Islet precursor cell (in vitro differentiated cells): ENCODE results near the gene SLC25A20.

Experiments used
- DNase-seq: peaks from one replicate; pipeline ENCODE4 v3.0.0-alpha.2; 2018

The SLC25A20 gene

DNA sequence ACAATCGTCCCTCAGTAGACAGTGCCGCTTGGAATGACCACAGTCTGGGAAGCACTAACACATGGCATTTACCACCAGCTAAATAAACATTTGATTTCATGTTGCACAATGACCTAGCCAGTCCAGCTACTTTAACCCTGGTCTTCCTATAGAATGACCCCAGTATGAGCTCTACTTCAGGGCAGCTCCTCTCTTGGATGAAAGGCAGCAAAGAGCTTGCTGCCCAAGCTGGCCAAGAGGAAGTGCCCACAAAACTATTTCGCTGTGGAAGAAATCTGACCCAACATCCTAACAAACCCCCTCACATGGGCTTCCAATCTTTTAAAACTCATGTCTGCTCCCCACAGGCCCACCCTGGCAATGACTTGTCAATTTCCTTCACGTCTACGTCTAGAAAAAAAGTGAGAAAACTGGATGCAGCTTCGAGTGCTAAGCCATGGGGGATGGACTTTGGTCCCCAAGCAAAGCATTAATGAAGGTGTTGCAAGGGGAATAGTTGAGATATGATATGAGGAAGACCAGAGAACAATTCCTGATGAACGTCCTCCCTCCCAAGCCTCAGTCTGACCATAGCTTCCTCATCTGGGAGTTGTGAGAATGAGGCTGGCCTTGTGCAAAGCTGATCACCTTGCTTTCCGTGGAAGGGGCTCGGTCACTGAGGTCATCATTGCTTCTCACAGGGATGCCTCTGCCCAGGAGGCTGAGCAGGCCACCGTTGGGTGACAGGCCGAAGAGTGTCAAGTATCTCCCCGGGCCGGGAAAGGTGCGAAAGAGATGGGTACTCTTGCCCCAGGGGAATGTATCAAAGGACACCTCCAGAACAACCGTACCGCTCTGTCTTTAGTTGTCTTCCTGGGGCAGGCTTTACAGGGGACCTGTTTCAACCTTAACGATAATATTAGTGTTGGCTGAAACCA, 964 bp downstream of the SLC25A20 start:
- DNase-seq = no peak

DNA sequence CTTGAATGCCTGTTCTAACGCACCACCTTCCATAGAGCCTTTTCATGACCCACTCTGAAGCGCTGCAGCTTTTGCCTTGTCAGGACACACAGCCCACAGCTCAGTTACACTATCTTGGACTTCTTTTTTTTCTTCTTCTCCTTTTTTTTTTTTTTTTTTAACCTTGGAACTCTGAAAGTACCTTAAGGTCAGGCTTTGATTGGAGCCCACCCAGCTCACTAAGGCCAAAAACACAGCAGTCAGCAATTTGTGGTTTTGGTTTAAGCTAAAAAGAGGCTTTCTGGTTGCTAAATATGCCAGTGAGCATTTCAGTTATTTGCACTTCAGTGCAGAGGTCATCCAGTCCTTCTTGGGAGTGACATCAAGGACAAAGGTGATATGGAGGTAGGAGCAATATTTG, 1.7 kb downstream of the SLC25A20 start:
- DNase-seq = no peak

DNA sequence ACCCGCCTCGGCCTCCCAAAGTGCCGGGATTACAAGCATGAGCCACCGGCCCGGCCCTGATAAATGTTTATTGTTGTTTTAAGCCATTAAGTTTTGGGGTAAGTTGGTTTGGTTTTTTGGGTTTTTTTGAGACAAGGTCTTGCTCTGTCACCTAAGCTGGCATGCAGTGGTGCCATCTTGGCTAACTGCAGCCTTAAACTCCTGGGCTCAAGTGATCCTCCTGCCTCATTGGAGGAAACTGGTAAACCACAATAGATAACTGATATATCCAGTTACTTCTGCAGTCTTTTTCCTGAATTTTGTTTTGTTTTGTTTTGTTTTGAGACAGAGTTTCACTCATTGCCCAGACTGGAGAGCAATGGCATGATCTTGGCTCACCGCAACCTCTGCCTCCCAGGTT, 4.2 kb downstream of the SLC25A20 start:
- no peak for DNase-seq

DNA sequence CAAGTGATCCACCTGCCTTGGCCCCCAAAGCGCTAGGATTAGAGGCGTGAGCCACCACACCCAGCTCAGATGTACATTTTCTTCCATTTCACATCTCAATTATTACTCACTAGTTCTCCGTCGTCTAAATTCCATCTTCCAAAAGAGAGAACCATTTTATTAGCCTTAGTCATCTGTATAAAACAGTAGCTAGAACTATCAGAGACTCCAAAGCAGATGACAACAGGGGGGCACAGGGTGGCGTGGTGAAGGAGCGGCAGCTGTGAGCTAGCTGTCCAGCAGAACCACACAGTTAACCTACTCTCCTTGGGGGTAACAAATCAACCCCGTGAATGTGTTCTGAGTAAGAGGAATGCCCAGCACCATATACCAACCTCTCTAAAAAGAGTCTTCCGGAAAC, 7.1 kb downstream of the SLC25A20 start:
- DNase-seq = no peak

DNA sequence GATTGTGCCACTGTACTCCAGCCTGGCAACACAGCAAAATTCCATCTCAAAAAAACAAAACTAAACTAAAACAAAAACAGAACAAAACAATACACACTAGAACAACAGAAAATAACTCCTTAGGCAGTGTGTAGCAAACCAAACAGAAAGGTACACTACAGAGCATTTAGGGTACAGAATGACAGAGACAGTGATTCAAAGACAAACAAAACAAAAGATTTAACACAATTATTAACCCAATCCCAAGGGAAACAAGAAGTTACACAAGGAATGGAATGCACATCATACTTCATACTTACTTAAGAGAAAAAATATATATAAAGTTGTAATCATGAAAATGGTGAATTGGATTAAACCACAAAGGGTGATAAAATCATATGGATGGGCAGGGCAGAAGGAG, 12.9 kb downstream of the SLC25A20 start:
- DNase-seq = no peak

DNA sequence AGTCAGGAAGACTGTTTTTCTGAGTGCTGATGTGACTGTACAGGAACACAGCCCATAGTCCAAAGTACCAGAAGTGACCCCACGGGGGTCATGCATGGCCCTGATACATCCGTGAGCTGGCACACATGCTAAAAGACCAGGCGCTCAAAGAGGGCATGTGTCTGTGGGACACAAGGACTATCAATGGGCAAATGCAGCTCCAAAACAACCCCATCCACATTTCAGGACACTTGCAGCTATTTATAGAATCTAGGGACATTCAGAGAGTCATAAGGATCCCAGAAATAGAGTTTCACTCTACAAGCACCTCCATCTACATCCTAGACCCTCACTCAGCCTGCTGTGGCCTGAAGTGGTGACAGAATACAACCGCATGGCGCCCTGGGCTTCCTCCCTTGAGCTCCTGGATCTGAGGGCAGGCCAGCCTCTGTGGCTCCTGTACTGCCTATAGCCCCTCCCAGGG, 17.0 kb downstream of the SLC25A20 start:
- no peak for DNase-seq

DNA sequence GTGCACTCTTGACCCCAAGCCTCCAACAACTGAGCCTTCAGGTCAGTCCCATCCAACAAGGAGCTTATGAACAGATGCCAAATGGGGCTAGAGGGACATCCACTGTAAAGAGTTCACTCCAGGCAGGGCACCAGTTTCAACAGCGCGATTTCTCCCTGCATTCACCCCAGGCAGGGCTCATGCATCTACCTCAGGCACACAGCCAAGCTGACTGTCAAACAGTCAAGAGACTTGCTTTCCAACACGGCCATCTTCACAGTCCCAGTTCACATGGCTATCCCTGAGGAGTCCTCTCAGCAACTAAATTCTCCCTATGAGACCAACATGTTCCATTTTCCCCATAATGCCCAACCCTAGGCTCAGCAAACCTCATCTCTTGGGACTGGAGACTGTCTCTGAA, 17.7 kb downstream of the SLC25A20 start:
- no peak for DNase-seq

DNA sequence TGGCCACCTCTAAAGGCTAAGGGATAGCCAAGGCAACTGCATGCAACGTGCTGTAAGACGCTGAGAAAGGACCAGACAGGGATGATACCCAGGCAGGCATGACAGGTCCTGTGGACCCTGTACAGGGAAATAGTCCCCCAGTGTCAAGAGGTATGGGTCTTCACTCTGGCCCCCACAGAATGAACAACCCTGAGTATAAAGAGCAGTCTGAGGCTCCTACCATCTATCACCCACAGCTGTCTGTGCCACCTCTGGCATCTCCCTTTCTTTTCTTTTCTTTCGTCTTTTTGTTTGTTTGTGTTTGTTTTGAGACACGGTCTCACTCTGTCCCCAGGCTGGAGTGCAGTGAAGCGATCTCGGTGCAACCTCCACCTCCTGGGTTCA, 18.7 kb downstream of the SLC25A20 start:
- DNase-seq = no peak

DNA sequence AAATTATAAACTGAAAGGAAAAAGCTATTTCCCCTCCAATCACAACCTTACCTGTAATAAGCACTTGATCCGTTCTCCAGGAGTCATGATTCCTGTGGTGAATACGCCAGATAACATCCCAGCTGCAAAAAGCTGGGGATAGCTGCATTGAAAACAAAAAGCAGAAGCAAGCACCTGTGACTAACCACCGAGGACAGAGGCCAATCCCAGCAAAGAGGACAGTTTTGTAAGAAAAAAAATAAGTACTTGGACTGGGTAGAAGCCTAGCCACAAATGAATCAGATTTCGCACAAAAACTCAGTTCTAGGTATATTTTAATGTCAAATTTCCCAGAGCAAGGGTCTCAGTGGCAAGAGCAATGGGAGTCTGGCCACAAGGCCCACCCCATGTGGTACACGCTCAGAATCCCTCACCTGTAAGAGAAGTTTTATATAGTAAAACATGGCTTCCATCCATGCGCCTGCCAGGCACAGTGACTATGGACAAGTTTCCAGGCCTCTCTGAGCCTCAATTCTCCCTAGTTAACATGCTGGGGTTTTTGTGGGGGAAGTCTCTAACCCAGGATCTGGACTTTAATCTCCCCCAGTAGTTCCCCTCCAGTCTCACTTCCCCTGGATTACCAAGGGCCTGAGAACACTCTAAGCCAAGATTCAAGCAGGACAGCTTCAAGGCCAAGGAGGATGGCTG, 19.2 kb downstream of the SLC25A20 start:
- no peak for DNase-seq

DNA sequence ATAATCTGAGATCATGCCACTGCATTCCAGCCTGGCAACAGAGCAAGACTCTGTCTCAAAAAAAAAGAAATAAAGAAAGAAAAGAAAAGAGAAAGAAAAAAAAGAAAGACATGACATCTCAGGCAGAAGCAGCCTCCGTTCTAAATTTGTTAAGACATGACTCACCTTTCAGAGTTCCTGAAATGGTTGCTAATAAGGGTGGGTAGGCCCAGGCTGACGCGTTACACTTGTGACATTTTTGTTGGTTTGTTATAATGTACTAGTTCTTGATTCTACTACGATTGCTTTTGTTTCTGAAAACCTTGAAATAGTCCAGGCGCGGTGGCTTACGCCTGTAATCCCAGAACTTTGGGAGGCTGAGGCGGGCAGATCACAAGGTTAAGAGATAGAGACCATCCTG, 21.0 kb downstream of the SLC25A20 start:
- DNase-seq = no peak

DNA sequence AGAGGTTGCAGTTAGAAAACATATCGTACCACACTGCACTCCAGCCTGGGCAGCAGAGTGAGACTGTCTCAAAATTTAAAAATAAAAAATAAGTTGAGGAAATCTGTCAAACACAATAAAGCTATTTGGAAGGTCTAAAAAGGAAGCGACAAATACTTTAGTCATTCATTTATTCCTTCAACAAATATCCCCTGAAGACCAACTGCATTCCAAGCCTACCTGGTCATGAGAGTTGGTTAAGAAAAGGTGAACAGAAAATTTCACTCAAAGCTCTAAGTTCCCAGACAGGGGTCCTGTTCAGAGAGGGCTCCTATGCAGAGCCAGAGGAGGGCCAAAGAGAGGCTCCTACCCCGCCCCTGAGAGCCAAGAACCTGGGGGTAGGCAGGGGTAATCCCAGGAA, 35.6 kb downstream of the SLC25A20 start:
- DNase-seq = no peak

DNA sequence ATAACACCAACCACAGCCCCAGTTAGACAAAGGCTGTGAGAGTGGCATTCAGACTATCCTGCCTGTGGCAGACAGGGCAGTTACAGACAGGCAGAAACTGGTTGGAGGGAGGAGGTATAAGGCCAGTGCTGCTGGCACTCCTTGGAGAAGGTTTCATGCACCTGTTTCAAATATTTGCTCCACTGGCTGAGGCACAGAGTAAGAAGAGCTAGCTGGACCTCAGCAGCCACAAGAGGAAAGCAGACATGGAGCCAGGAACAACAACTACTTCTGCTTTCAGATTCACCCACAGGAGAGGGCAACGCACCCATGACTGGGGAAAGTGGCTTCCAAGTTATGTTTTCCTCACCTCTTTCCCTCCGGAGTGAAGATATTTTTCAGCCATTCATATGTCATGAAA, 39.5 kb downstream of the SLC25A20 start:
- no peak for DNase-seq

DNA sequence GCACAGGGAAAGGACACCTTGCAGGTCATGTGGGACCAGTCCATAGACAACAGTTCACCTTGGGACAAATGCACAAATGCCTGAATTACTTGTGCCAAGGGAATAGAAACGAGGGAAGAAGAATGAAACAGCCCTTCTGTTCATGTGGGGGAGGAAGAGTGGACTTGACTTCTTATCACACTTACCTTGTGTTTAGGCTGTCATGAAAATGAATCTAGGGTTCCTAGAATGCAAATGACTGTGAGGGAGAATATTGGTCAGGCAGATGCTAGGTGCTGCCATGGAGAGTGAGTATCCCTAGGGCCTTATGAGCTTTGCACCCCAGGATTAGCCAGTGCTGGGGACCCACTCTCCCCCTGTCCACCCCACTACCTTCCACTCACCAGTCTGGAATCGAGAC, 40.0 kb downstream of the SLC25A20 start:
- DNase-seq = no peak

DNA sequence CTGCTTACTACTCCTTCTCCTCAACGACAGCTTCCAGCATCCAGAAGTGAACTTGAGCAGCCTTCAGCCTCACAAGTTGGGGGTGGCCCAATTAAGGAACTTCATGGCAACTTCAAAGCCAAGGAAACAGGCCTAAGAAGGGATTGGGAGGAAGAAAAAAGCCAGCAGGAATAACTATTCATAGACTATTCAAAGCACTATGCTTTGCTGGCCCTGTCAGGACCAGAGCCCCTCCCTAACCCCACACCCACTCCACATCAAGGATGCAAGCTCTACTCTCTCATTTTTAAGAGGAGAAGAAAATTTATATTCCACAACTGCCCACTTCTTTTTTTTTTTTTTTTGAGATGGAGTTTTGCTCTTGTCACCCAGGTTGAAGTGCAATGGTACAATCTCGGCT, 41.0 kb downstream of the SLC25A20 start:
- no peak for DNase-seq

DNA sequence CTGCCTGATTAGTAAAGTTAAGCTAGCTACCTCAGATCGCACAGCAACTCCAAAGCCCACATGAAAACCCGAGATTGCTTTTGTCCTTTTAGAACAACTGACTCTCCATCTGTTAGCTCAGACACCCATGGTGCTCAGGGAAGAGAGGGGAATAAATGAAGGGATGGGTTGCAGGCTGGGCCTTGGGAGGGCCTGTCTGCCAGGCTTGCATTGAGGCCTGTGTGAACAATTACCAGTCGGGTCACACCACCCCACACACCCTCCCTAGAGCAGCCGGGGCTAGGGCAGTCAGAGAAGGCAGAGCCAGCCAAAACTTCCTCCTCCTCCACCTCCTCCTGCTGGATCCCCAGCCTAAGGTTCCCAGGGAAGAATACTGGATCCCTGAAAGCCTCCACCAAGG, 42.2 kb downstream of the SLC25A20 start:
- DNase-seq = no peak

DNA sequence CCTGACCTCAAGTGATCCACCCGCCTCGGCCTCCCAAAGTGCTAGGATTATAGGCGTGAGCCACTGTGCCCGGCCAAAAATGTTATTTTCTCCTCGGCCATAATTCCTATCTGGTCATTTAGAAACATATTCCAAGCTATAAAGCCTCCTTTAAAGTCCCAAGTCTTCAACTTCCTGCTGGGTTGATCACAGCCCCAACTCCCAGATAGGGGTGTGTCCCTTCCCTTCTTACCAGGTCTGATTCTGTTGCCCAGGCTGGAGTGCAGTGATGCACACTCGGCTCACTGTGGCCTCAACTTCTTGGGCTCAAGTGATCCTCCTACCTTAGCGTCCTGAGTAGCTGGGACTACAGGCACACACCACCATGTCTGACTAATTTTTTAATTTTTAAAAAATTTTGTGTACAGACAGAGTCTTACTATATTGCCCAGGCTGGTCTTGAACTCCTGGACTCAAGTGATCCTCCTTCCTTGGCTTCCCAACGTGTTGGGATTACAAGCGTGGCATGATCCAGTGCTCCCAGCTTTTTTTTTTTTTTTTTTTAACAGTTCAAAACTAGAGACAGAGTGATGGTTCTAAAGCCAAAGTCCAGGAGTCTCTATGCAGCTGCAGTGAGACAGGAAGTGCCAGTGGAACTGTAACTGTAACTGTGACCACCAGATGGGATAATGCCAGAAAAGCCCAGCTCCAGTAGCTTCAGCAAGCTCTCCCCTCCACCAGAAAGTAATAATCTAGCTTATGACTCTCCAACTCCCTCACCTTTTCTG, 42.8 kb downstream of the SLC25A20 start:
- DNase-seq = no peak

DNA sequence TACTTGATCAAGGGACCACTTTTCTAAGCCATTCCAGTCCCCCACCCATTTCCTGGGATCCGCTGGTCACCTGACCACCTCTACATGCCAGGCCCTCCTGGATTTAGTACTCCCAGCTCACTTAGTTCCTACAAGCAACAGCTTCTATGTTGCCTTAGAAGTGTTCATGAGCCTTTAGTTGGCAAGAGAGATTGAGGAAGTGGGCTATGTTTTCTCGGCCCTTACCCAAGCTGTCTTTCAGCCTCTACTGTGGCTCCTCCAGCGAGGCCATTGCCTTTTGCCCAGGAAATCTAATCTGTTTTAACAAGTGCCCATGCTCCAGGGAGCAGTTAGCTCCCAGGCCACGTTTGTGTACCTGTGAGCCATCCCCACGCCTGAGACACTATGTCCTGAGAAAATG, 46.5 kb downstream of the SLC25A20 start:
- DNase-seq = no peak

DNA sequence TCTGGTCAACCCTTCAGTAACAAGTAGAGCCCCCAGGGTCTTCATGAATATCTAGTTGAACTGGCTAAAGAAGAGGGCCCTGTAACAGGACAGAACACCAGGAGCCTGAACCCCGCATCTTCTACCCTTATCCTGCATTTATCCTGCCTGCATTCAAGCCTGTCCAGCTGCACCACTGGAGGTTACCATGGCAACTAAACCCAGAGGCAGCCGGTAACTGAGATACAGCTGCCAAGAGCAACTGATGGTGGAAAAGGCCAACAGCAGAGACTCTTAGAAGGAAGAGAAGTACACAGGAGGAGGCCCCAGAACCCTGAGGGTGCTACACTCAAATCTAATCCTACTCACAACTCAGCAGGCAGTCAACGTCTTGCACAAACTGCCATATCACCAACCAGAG, 47.3 kb downstream of the SLC25A20 start:
- DNase-seq = no peak

DNA sequence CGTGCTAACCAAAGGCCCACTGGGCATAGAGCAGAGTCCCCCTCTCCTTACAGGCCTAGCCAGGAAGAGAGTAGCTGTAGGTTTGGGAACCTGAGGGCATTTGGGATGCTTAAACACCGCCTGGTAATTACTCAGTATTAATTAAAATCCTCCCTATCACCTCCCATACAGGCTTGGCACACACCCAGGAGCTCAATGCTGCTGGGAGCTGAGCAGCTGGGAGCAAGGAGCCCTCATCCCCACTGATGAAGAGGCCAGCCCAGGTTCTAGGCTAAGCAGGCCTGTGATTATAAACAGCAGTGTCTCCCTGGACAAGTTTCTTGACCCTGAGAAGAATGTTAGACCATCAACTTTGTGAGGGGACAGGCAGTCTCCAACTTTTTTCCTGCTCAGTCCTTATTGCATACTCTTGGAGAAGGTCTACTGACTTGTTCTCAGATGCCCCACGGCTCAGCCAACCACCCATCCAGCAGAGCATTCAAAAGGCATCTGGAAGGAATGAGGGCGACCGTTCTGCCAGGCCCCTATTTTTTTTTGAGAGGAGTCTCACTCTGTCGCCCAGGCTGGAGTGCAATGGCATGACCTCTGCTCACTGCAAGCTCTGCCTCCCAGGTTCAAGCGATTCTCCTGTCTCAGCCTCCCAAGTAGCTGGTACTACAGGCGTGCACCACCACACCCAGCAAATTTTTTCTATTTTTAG, 49.7 kb downstream of the SLC25A20 start:
- DNase-seq = no peak

DNA sequence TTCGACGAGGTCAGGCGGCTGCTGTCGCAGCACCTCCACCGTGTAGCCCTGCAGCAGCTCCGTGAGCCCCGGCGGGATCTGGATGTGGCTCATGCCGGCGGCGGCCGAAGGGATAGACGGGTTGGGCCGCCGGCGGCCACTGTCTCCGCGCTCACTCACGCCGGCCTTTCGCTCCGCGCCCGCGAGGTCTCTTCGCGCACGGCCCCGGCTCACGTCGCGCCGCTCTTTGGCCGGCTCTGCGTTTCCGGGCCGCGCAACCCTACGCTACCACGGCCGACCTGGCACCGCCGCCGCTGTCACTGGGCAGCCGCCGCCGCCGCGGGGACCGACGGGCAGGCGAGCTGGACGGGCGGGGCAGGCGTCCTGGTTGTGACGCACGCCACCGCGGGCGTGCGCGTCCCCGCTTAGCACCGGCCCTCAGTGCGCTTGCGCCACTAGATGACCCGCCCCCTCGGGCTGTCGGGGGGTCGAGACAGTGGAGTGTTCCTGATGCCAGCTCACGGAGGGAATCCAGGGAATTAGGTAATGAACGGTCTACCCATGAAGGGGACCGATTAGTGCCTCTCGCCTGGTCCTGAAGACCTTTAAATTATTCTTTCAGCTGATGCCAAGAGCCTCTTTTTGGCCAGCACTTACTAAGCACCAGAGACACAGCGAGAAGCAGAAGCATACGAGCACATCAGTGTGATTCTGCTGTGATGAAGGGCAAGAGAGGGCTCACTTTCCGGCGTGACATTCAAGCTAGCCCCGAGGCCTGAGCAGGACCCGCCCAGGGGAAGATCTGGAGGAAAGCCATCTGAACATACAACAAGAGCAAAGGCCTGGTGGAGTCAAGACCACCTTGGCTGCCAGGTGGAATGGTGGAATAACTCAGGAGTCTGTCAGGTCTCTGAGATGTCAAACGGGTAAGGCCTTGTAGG, 50.9 kb downstream of the SLC25A20 start, which contains the start of gene PRKAR2A:
TSS of gene PRKAR2A (minus strand) at position 371 of the 920 bp plus-strand sequence. CDS start at position 93, 278 bp downstream.
- peak; percentile 91 for DNase-seq

DNA sequence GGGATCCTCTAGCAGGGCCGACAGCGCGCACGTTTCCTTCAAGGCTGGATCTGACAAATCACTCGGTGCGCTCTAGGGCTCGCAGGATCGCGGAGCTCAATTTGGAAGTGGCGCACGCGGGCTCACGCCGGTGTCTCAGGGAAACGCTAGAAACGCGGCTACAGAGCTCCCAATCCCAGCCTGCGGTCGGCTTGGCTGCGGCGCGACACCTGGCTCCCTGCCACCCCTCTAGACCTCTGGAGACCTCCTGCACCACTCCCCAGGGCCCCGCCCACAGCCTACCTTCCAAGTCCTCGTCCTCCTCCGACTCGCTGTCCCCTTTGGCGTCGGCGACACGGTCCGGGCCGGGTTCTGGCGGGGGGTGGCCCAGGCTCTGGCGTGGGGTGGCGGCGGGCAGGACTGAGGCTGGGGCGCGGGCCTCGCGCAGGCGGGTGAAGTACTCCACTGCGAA, 51.6 kb downstream of the SLC25A20 start:
- peak; percentile 87 for DNase-seq

DNA sequence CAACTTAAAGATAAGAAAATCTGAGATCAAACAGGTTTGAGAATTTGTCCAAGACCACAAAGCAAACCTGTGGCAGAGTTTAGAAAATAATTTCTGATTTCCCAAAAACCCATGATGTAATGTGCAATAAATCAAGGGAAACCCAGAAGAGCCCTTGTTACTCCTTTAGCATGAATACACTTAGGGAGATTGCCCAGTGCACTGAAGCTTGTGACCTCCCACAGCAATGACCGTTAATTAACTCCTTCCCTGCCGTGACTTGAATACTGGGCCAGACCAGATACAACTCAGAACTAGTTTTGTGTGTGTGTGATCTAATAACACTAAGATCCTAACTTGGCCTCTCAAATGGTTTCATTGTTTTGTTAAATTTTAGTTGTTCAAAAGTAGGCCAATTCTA, 53.5 kb downstream of the SLC25A20 start:
- no peak for DNase-seq
